T1000 (cell line): Measurements from ENCODE around the gene RAD9A.

Source experiments
- DNase-seq: peaks from one replicate; lab custom pipeline; 2025; ENCODE audit warnings: mixed read lengths; lab: John Stamatoyannopoulos, UW

Gene RAD9A

GRCh38 chr11:67441098-67441563, 49.3 kb downstream of the RAD9A start:
- DNase-seq, result no peak

- DNase-seq, result no peak
Observed at GRCh38 chr11:67441731-67442351, 50.1 kb downstream of the RAD9A start.

- DNase-seq, result no peak
Observed at GRCh38 chr11:67442504-67443404, 51.0 kb downstream of the RAD9A start.

GRCh38 chr11:67445515-67445914, 53.7 kb downstream of the RAD9A start:
- DNase-seq, result no peak
